ENCODE results near the gene CACNA1G.

CACNA1G gene

GRCh38 chr17:50604513-50604912, 44.0 kb downstream of the CACNA1G start:
- no peak overlapping the region for H3K4me3 ChIP-seq (ENCODE audit: low read depth, low read length)
- H3K4me1 ChIP-seq (ENCODE audit: control insufficient read depth, insufficient read depth, low read length) = peaks cover 14% of the 10 kb centered on the region
- no peak overlapping the region for H3K9ac ChIP-seq (ENCODE audit: low read length)
- no peaks in the 10 kb centered on the region for H3K27me3 ChIP-seq (ENCODE audit: control insufficient read depth, insufficient read depth, low read length)
- H3K36me3 ChIP-seq (ENCODE audit: control insufficient read depth, insufficient read depth, low read length) = no peaks in the 10 kb centered on the region
- no peak overlapping the region for H3K27ac ChIP-seq (ENCODE audit: low read depth, low read length)
- no peaks in the 10 kb centered on the region for H3K9me3 ChIP-seq (ENCODE audit: control insufficient read depth, insufficient read depth, low read depth, low read length)

- Histone ChIP-seq H3K4me3 (ENCODE audit: low read depth, low read length) (no peak overlapping the region), H3K27me3 (ENCODE audit: control insufficient read depth, insufficient read depth, low read length) (no peaks in the 10 kb centered on the region), H3K9me3 (ENCODE audit: control insufficient read depth, insufficient read depth, low read depth, low read length) (no peaks in the 10 kb centered on the region), H3K36me3 (ENCODE audit: control insufficient read depth, insufficient read depth, low read length) (no peaks in the 10 kb centered on the region), H3K27ac (ENCODE audit: low read depth, low read length) (no peak overlapping the region), H3K4me1 (ENCODE audit: control insufficient read depth, insufficient read depth, low read length) (peaks cover 14% of the 10 kb centered on the region), H3K9ac (ENCODE audit: low read length) (no peak overlapping the region)
Measured at GRCh38 chr17:50605429-50605828, 44.9 kb downstream of the CACNA1G start.

- Histone ChIP-seq H3K27me3 (ENCODE audit: control insufficient read depth, insufficient read depth, low read length) (no peaks in the 10 kb centered on the region), H3K4me1 (ENCODE audit: control insufficient read depth, insufficient read depth, low read length) (peaks cover 14% of the 10 kb centered on the region), H3K9me3 (ENCODE audit: control insufficient read depth, insufficient read depth, low read depth, low read length) (no peaks in the 10 kb centered on the region), H3K36me3 (ENCODE audit: control insufficient read depth, insufficient read depth, low read length) (no peaks in the 10 kb centered on the region), H3K4me3 (ENCODE audit: low read depth, low read length) (no peak overlapping the region), H3K9ac (ENCODE audit: low read length) (no peak overlapping the region), H3K27ac (ENCODE audit: low read depth, low read length) (no peak overlapping the region)
Measured at GRCh38 chr17:50607522-50608175, 47.1 kb downstream of the CACNA1G start.

GRCh38 chr17:50608700-50609379, 48.3 kb downstream of the CACNA1G start:
- Histone ChIP-seq H3K27me3 (ENCODE audit: control insufficient read depth, insufficient read depth, low read length) (no peaks in the 10 kb centered on the region), H3K4me1 (ENCODE audit: control insufficient read depth, insufficient read depth, low read length) (peaks cover 13% of the 10 kb centered on the region), H3K9ac (ENCODE audit: low read length) (no peak overlapping the region), H3K9me3 (ENCODE audit: control insufficient read depth, insufficient read depth, low read depth, low read length) (no peaks in the 10 kb centered on the region), H3K27ac (ENCODE audit: low read depth, low read length) (no peak overlapping the region), H3K4me3 (ENCODE audit: low read depth, low read length) (no peak overlapping the region), H3K36me3 (ENCODE audit: control insufficient read depth, insufficient read depth, low read length) (no peaks in the 10 kb centered on the region)

- Histone ChIP-seq H3K27me3 (ENCODE audit: control insufficient read depth, insufficient read depth, low read length) (no peaks in the 10 kb centered on the region), H3K4me1 (ENCODE audit: control insufficient read depth, insufficient read depth, low read length) (peaks cover 7% of the 10 kb centered on the region), H3K27ac (ENCODE audit: low read depth, low read length) (no peak overlapping the region), H3K9me3 (ENCODE audit: control insufficient read depth, insufficient read depth, low read depth, low read length) (no peaks in the 10 kb centered on the region), H3K4me3 (ENCODE audit: low read depth, low read length) (no peak overlapping the region), H3K9ac (ENCODE audit: low read length) (no peak overlapping the region), H3K36me3 (ENCODE audit: control insufficient read depth, insufficient read depth, low read length) (no peaks in the 10 kb centered on the region)
Measured at GRCh38 chr17:50609380-50610074, 49.0 kb downstream of the CACNA1G start.

GRCh38 chr17:50611634-50612033, 51.1 kb downstream of the CACNA1G start:
- Histone ChIP-seq H3K4me3 (ENCODE audit: low read depth, low read length) (no peak overlapping the region), H3K27me3 (ENCODE audit: control insufficient read depth, insufficient read depth, low read length) (no peaks in the 10 kb centered on the region), H3K27ac (ENCODE audit: low read depth, low read length) (no peak overlapping the region), H3K9ac (ENCODE audit: low read length) (no peak overlapping the region), H3K4me1 (ENCODE audit: control insufficient read depth, insufficient read depth, low read length) (peaks cover 5% of the 10 kb centered on the region; the same call in 1 of the 2 replicates), H3K9me3 (ENCODE audit: control insufficient read depth, insufficient read depth, low read depth, low read length) (no peaks in the 10 kb centered on the region), H3K36me3 (ENCODE audit: control insufficient read depth, insufficient read depth, low read length) (no peaks in the 10 kb centered on the region)

- H3K36me3 ChIP-seq (ENCODE audit: control insufficient read depth, insufficient read depth, low read length) = no peaks in the 10 kb centered on the region
- H3K9me3 ChIP-seq (ENCODE audit: control insufficient read depth, insufficient read depth, low read depth, low read length) = no peaks in the 10 kb centered on the region
- H3K4me3 ChIP-seq (ENCODE audit: low read depth, low read length) = no peak overlapping the region
- H3K9ac ChIP-seq (ENCODE audit: low read length) = no peak overlapping the region
- peaks cover 5% of the 10 kb centered on the region; the same call in 1 of the 2 replicates for H3K4me1 ChIP-seq (ENCODE audit: control insufficient read depth, insufficient read depth, low read length)
- H3K27me3 ChIP-seq (ENCODE audit: control insufficient read depth, insufficient read depth, low read length) = no peaks in the 10 kb centered on the region
- no peak overlapping the region for H3K27ac ChIP-seq (ENCODE audit: low read depth, low read length)
Measured at GRCh38 chr17:50612281-50612680, 51.8 kb downstream of the CACNA1G start.

GRCh38 chr17:50613007-50613992, 52.8 kb downstream of the CACNA1G start:
- Histone ChIP-seq H3K4me3 (ENCODE audit: low read depth, low read length) (no peak overlapping the region), H3K27ac (ENCODE audit: low read depth, low read length) (no peak overlapping the region), H3K9ac (ENCODE audit: low read length) (no peak overlapping the region), H3K4me1 (ENCODE audit: control insufficient read depth, insufficient read depth, low read length) (peaks cover 5% of the 10 kb centered on the region; the same call in 1 of the 2 replicates), H3K36me3 (ENCODE audit: control insufficient read depth, insufficient read depth, low read length) (no peaks in the 10 kb centered on the region), H3K9me3 (ENCODE audit: control insufficient read depth, insufficient read depth, low read depth, low read length) (no peaks in the 10 kb centered on the region), H3K27me3 (ENCODE audit: control insufficient read depth, insufficient read depth, low read length) (no peaks in the 10 kb centered on the region)

GRCh38 chr17:50614471-50615051, 54.0 kb downstream of the CACNA1G start:
- H3K9me3 ChIP-seq (ENCODE audit: control insufficient read depth, insufficient read depth, low read depth, low read length) = no peaks in the 10 kb centered on the region
- H3K36me3 ChIP-seq (ENCODE audit: control insufficient read depth, insufficient read depth, low read length) = no peaks in the 10 kb centered on the region
- no peaks in the 10 kb centered on the region for H3K27me3 ChIP-seq (ENCODE audit: control insufficient read depth, insufficient read depth, low read length)

GRCh38 chr17:50615828-50616227, 55.3 kb downstream of the CACNA1G start:
- Histone ChIP-seq H3K27ac (ENCODE audit: low read depth, low read length) (no peak overlapping the region), H3K27me3 (ENCODE audit: control insufficient read depth, insufficient read depth, low read length) (peaks cover 5% of the 10 kb centered on the region), H3K36me3 (ENCODE audit: control insufficient read depth, insufficient read depth, low read length) (no peaks in the 10 kb centered on the region), H3K4me1 (ENCODE audit: control insufficient read depth, insufficient read depth, low read length) (peaks cover 15% of the 10 kb centered on the region; the same call in 1 of the 2 replicates), H3K9me3 (ENCODE audit: control insufficient read depth, insufficient read depth, low read depth, low read length) (no peaks in the 10 kb centered on the region), H3K9ac (ENCODE audit: low read length) (no peak overlapping the region), H3K4me3 (ENCODE audit: low read depth, low read length) (no peak overlapping the region)

More at GRCh38 chr17:50614471-50615051, 54.0 kb downstream of the CACNA1G start:
- H3K4me1 ChIP-seq (ENCODE audit: control insufficient read depth, insufficient read depth, low read length) = peaks cover 5% of the 10 kb centered on the region; the same call in 1 of the 2 replicates
- H3K4me3 ChIP-seq (ENCODE audit: low read depth, low read length) = no peak overlapping the region
- no peak overlapping the region for H3K27ac ChIP-seq (ENCODE audit: low read depth, low read length)
- no peak overlapping the region for H3K9ac ChIP-seq (ENCODE audit: low read length)

Measured in HUES6 (cell line).